DOHH2 (cell line): ENCODE measurements around the gene PLXND1.

Experiments
- H3F3A ChIP-seq: fragments of 200-600 bp; sonication (generic), shearing (Covaris generic); 2 replicates; pipeline ENCODE4 v1.6.0; 2016; ENCODE audit warnings: antibody characterized with exemption, mild to moderate bottlenecking; ENCODE audit not compliant: control insufficient read depth, insufficient read depth
- H3K27ac ChIP-seq: fragments of 200-600 bp; sonication (generic); 2 replicates; pipeline ENCODE4 v1.5.1; 2014; ENCODE audit warnings: low read depth, mild to moderate bottlenecking, low read length, moderate library complexity
- H3K27me3 ChIP-seq: fragments of 200-600 bp; sonication (generic); 2 replicates; pipeline ENCODE4 v1.6.1; 2014; ENCODE audit warnings: mild to moderate bottlenecking, low read length, mixed read lengths; ENCODE audit not compliant: control insufficient read depth
- H3K36me3 ChIP-seq: fragments of 200-600 bp; sonication (generic); 2 replicates; pipeline ENCODE4 v1.6.1; 2014; ENCODE audit warnings: mild to moderate bottlenecking, low read length, moderate library complexity, mixed read lengths; ENCODE audit not compliant: control insufficient read depth
- H3K4me1 ChIP-seq: fragments of 200-600 bp; sonication (generic); 2 replicates; pipeline ENCODE4 v1.6.1; 2014; ENCODE audit warnings: mild to moderate bottlenecking, low read length, mixed read lengths; ENCODE audit not compliant: control insufficient read depth
- H3K4me2 ChIP-seq: fragments of 200-600 bp; sonication (generic); 2 replicates; pipeline ENCODE4 v1.6.0; 2014; ENCODE audit warnings: mild to moderate bottlenecking, low read length, moderate library complexity
- H3K4me3 ChIP-seq: fragments of 200-600 bp; sonication (generic); 2 replicates; pipeline ENCODE4 v1.5.1; 2014; ENCODE audit warnings: mild to moderate bottlenecking, low read length, mixed read lengths
- H3K79me2 ChIP-seq: fragments of 200-600 bp; sonication (generic); 2 replicates; pipeline ENCODE4 v1.6.1; 2014; ENCODE audit warnings: mild to moderate bottlenecking, low read length, mixed read lengths; ENCODE audit not compliant: control insufficient read depth
- H3K9me2 ChIP-seq: fragments of 200-600 bp; sonication (generic); replicated peaks from 2 replicates; pipeline ENCODE4 v1.6.1; 2014; ENCODE audit warnings: mild to moderate bottlenecking, low read length, mixed read lengths; ENCODE audit not compliant: control insufficient read depth
- H3K9me3 ChIP-seq: fragments of 200-600 bp; sonication (generic); 2 replicates; pipeline ENCODE4 v1.6.1; 2014; ENCODE audit warnings: antibody characterized with exemption, low read length, mixed read lengths; ENCODE audit not compliant: control insufficient read depth, insufficient read depth
- H4K20me1 ChIP-seq: fragments of 200-600 bp; sonication (generic); 2 replicates; pipeline ENCODE4 v1.6.0; 2014; ENCODE audit warnings: low read depth, mild to moderate bottlenecking, antibody characterized with exemption, low read length, moderate library complexity; ENCODE audit not compliant: control insufficient read depth, insufficient read depth
- EZH2phosphoT487 ChIP-seq: fragments of 200-600 bp; sonication (generic); IDR thresholded peaks from 2 replicates; pipeline ENCODE4 v1.6.1; 2017; ENCODE audit warnings: borderline replicate concordance, mild to moderate bottlenecking, antibody characterized with exemption, low read length, moderate library complexity, mixed read lengths
- TF ChIP-seq, protein P1 (sequence below): fragments of 200-600 bp; sonication (generic); IDR thresholded peaks from one replicate; pipeline ENCODE4 v1.5.1; 2014; ENCODE audit warnings: antibody characterized with exemption, mild to moderate bottlenecking, low read depth, low read length; ENCODE audit not compliant: poor library complexity, severe bottlenecking

PLXND1 gene

DNA sequence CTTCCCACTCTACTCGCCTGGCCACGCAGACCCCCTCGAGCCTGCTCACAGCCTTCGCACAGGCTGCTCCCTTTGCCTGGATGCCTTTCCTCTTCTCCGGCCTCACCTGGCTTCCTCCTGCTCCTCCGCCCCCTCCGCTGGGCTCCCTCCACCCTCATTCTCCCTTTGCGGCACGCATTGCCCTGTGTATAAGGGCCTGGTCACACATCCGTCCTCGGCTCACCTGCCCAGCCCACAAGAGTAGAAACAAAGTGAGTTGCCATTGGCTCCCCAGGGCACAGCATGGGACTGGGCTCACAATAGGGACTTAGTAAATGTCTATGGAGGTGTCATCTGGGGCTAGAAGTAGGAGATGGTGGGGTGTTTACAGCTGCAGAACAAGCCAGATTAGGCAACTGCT is 4.2 kb downstream of the PLXND1 start:
- Histone ChIP-seq H3K4me1 (peaks cover 14% of the 10 kb centered on the region), H3K27me3 (peaks cover 21% of the 10 kb centered on the region), H3K36me3 (no peaks in the 10 kb centered on the region), H4K20me1 (no peaks in the 10 kb centered on the region), H3F3A (no peaks in the 10 kb centered on the region), H3K27ac (no peak overlapping the region), H3K9me3 (no peaks in the 10 kb centered on the region), H3K4me2 (no peak overlapping the region), H3K9me2 (no peaks in the 10 kb centered on the region), H3K79me2 (no peaks in the 10 kb centered on the region), H3K4me3 (no peak overlapping the region)
- TF ChIP-seq EZH2phosphoT487, result no peak
- TF ChIP-seq, protein P1, sequence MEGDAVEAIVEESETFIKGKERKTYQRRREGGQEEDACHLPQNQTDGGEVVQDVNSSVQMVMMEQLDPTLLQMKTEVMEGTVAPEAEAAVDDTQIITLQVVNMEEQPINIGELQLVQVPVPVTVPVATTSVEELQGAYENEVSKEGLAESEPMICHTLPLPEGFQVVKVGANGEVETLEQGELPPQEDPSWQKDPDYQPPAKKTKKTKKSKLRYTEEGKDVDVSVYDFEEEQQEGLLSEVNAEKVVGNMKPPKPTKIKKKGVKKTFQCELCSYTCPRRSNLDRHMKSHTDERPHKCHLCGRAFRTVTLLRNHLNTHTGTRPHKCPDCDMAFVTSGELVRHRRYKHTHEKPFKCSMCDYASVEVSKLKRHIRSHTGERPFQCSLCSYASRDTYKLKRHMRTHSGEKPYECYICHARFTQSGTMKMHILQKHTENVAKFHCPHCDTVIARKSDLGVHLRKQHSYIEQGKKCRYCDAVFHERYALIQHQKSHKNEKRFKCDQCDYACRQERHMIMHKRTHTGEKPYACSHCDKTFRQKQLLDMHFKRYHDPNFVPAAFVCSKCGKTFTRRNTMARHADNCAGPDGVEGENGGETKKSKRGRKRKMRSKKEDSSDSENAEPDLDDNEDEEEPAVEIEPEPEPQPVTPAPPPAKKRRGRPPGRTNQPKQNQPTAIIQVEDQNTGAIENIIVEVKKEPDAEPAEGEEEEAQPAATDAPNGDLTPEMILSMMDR, result no peak

DNA sequence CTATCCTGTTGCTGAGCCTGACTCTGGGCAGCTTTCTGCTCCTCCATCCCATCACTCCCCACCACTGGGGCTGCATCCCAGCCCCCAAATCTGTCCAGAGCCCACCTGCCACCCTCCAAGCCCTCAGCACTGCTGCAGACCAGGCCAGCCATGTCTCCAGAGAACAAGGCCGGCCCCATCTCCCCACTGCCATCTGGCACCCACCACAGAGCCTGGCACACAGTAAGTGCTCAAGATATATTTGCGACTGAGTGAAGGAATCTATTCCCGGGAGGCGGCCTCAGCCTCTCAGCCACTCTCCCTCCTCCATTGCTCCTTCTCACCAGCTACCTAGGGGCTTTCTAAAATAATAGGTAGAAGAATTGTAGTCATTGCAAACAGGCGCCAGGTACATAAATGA is 4.8 kb downstream of the PLXND1 start:
- Histone ChIP-seq H3K27ac (no peak overlapping the region), H3K4me3 (no peak overlapping the region), H3K4me2 (no peak overlapping the region), H3K9me2 (no peaks in the 10 kb centered on the region), H3K9me3 (no peaks in the 10 kb centered on the region), H4K20me1 (no peaks in the 10 kb centered on the region), H3K36me3 (no peaks in the 10 kb centered on the region), H3F3A (no peaks in the 10 kb centered on the region), H3K79me2 (no peaks in the 10 kb centered on the region), H3K4me1 (peaks cover 9% of the 10 kb centered on the region), H3K27me3 (peaks cover 16% of the 10 kb centered on the region)
- TF ChIP-seq, protein P1, result no peak
- TF ChIP-seq EZH2phosphoT487, result no peak

DNA sequence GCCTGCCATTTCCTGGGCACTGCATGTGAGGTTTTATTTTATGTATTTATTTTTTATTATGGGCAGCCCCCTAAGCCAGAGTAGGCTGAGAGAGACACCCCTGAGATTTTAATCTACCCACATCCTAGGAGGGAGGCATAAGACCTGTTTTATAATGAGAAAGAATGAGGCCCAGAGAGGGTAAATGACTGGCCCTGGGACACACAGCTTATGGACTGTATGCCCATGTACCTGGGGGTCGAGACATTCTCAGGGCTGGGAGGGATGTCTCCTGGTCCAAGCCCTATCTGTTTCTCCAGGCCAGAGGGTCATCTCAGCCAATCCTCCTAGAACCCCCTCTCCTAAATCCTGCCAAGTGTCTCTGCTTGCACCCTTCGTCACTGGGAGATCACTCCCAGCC is 6.1 kb downstream of the PLXND1 start:
- H4K20me1 ChIP-seq, result no peaks in the 10 kb centered on the region
- no peaks in the 10 kb centered on the region for H3K79me2 ChIP-seq

More for the DNA sequence above, 6.1 kb downstream of the PLXND1 start:
- Histone ChIP-seq H3K36me3 (no peaks in the 10 kb centered on the region), H3K4me3 (no peak overlapping the region), H3K4me2 (no peak overlapping the region), H3K27me3 (peaks cover 7% of the 10 kb centered on the region), H3K4me1 (no peaks in the 10 kb centered on the region), H3K9me2 (no peaks in the 10 kb centered on the region), H3F3A (no peaks in the 10 kb centered on the region), H3K9me3 (no peaks in the 10 kb centered on the region), H3K27ac (no peak overlapping the region)
- TF ChIP-seq EZH2phosphoT487, result no peak
- TF ChIP-seq, protein P1, result no peak
